NB4 (cell line): ENCODE results near the gene AKAP6.

Experiments
- DNase-seq: peaks from one replicate; pipeline ENCODE4 v3.0.0; 2010; ENCODE audit warnings: low read depth
- H3K4me3 ChIP-seq: one replicate; pipeline ENCODE4 v1.5.1; 2011; ENCODE audit warnings: mild to moderate bottlenecking, low read depth, low read length, moderate library complexity
- CTCF ChIP-seq: IDR thresholded peaks from one replicate; pipeline ENCODE4 v1.5.1; 2012; ENCODE audit warnings: low read depth, low read length
- MAX ChIP-seq: IDR thresholded peaks from 2 replicates; pipeline ENCODE4 v1.6.1; 2011; ENCODE audit warnings: low read depth, low read length
- MYC ChIP-seq: IDR thresholded peaks from 2 replicates; pipeline ENCODE4 v1.6.1; 2011; ENCODE audit warnings: low read depth, low read length
- POLR2A ChIP-seq: IDR thresholded peaks from 2 replicates; pipeline ENCODE4 v1.6.1; 2011; ENCODE audit warnings: mild to moderate bottlenecking; ENCODE audit not compliant: insufficient read length; ENCODE audit errors: extremely low read depth

AKAP6 gene

DNA sequence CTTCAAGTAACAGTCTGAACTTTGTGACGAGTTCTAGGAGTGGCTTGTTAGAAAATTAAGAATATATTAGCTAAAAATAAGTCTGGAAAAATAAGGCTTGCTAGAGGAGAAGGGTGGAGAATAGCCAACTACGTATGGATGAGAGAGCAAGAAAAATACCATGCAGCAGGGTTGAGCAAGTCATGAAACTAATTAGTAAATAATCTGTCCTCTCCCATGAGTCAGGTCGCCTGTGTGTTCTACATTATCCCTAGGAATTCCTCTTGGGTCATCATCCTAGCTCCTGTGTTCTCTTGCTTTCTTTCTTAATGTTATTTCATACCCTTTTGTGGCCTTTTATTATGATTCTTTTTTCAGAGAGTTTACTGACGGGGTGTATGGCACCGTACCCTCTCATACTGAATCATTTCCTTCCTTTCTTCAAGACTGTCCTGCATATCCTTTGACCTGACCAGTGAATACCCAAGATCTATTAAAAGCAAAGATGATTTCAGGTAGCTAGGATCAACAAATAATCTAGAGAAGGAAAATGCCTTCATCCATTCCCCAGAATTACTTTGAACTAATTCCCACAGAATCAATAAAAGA, 432.4 kb downstream of the AKAP6 start:
- H3K4me3 ChIP-seq = no peak overlapping the region
- no peak for TF ChIP-seq MAX
- TF ChIP-seq POLR2A = no peak
- no peak for TF ChIP-seq CTCF
- no peak for TF ChIP-seq MYC
- DNase-seq = no peak

- no peak overlapping the region for H3K4me3 ChIP-seq
- no peak for TF ChIP-seq MAX
- TF ChIP-seq CTCF = no peak
- no peak for TF ChIP-seq POLR2A
- TF ChIP-seq MYC = no peak
- no peak for DNase-seq
These were observed 433.8 kb downstream of the AKAP6 start for GRCh38 chr14:32762886-32763285.

- no peak for DNase-seq
- H3K4me3 ChIP-seq = no peak overlapping the region
- TF ChIP-seq POLR2A (no peak), CTCF (no peak), MYC (no peak), MAX (no peak)
These were observed 434.6 kb downstream of the AKAP6 start for GRCh38 chr14:32763673-32764072.

DNA sequence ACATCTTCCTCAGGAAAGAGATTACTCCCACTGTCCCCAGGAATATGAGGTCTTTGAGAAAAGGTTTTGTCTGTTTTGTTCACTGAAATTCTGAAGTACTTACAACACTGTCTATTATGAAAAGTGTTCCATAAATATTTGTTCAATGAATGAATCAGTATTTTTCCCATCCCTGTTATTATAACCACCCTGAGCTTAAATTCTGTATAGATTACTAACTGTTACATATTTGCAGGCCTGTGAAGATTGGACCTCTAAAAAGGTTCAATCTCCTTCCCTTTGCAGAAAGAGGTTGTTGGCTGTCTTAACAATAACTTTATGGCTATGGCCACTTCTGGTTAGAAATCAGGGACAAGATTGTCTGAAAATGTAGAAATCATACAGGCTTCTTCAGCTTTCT, 435.0 kb downstream of the AKAP6 start:
- TF ChIP-seq MAX (no peak), CTCF (no peak), POLR2A (no peak), MYC (no peak)
- DNase-seq = no peak
- H3K4me3 ChIP-seq = no peak overlapping the region

GRCh38 chr14:32770422-32770821, 441.3 kb downstream of the AKAP6 start:
- no peak for DNase-seq
- TF ChIP-seq MAX = no peak
- TF ChIP-seq POLR2A = no peak
- no peak for TF ChIP-seq CTCF
- TF ChIP-seq MYC = no peak
- H3K4me3 ChIP-seq = no peak overlapping the region

DNA sequence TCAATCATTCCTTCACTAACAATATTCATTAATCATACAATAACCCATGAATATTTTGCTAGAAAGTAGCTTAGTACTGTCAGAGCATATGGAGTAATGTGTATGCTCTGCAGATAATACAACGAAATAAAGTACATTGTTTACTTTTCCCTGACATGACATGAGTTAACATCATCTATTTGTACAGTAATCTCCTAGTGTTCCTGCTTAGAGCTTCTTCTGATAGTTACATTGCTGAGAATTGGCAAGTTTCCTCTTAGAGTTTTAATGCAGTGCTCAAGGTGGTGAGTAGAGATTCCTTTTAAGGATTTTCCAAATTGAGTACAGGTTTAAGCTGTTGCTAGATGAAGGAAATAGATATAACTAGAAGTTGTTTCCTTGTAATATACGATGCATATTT, 445.1 kb downstream of the AKAP6 start:
- no peak overlapping the region for H3K4me3 ChIP-seq
- DNase-seq = no peak
- TF ChIP-seq MYC (no peak), CTCF (no peak), MAX (no peak), POLR2A (no peak)
